ENCODE data around the gene CCDC43.
"Not testable (repeated sequence)": the region's sequence is repeated elsewhere in the genome, so short reads cannot be mapped to it uniquely, and the experiment has no call there.

CCDC43 gene

GRCh38 chr17:44666006-44666405 lies 23.6 kb downstream of the CCDC43 start:
- no peak for DNase-seq

- DNase-seq, result no peak
Observed at GRCh38 chr17:44664867-44665266, 24.7 kb downstream of the CCDC43 start.

GRCh38 chr17:44663095-44663494 lies 26.5 kb downstream of the CCDC43 start:
- no peak for DNase-seq

- DNase-seq, result no peak
Observed at GRCh38 chr17:44661835-44662234, 27.7 kb downstream of the CCDC43 start.

- DNase-seq, result peak; percentile 78
Observed at GRCh38 chr17:44655983-44656710, 33.4 kb downstream of the CCDC43 start, which contains the start of gene MEIOC. Gene MEIOC, plus strand, starts transcription at chr17:44656468. Its CDS starts 146 bp downstream, at chr17:44656614.

- no peak for DNase-seq
Observed at GRCh38 chr17:44653954-44654353, 35.6 kb downstream of the CCDC43 start.

GRCh38 chr17:44653384-44653783 lies 36.2 kb downstream of the CCDC43 start:
- no peak for DNase-seq

- no peak for DNase-seq
Observed at GRCh38 chr17:44652727-44653126, 36.8 kb downstream of the CCDC43 start.

GRCh38 chr17:44651228-44651627 lies 38.3 kb downstream of the CCDC43 start:
- DNase-seq, result no peak

- DNase-seq, result no peak
Observed at GRCh38 chr17:44648963-44649362, 40.6 kb downstream of the CCDC43 start.

GRCh38 chr17:44647736-44648135 lies 41.8 kb downstream of the CCDC43 start:
- no peak for DNase-seq

- DNase-seq, result no peak
Observed at GRCh38 chr17:44646280-44646679, 43.3 kb downstream of the CCDC43 start.

- DNase-seq, result no peak
Observed at GRCh38 chr17:44645341-44645740, 44.2 kb downstream of the CCDC43 start.

- no peak for DNase-seq
Observed at GRCh38 chr17:44642834-44643233, 46.7 kb downstream of the CCDC43 start.

GRCh38 chr17:44637066-44637465 lies 52.5 kb downstream of the CCDC43 start:
- no peak for DNase-seq

- no peak for DNase-seq
Observed at GRCh38 chr17:44636562-44636961, 53.0 kb downstream of the CCDC43 start.

GRCh38 chr17:44634401-44634800 lies 55.2 kb downstream of the CCDC43 start:
- not testable (repeated sequence) for DNase-seq

- DNase-seq, result no peak
Observed at GRCh38 chr17:44633998-44634397, 55.6 kb downstream of the CCDC43 start.

- no peak for DNase-seq
Observed at GRCh38 chr17:44630703-44631102, 58.9 kb downstream of the CCDC43 start.

GRCh38 chr17:44629314-44629713 lies 60.3 kb downstream of the CCDC43 start:
- no peak for DNase-seq

GRCh38 chr17:44628243-44629188 lies 61.1 kb downstream of the CCDC43 start:
- no peak for DNase-seq

- no peak for DNase-seq
Observed at GRCh38 chr17:44627513-44628242, 61.9 kb downstream of the CCDC43 start.
